ENCODE measurements around the gene OR4C6.

Gene OR4C6

DNA sequence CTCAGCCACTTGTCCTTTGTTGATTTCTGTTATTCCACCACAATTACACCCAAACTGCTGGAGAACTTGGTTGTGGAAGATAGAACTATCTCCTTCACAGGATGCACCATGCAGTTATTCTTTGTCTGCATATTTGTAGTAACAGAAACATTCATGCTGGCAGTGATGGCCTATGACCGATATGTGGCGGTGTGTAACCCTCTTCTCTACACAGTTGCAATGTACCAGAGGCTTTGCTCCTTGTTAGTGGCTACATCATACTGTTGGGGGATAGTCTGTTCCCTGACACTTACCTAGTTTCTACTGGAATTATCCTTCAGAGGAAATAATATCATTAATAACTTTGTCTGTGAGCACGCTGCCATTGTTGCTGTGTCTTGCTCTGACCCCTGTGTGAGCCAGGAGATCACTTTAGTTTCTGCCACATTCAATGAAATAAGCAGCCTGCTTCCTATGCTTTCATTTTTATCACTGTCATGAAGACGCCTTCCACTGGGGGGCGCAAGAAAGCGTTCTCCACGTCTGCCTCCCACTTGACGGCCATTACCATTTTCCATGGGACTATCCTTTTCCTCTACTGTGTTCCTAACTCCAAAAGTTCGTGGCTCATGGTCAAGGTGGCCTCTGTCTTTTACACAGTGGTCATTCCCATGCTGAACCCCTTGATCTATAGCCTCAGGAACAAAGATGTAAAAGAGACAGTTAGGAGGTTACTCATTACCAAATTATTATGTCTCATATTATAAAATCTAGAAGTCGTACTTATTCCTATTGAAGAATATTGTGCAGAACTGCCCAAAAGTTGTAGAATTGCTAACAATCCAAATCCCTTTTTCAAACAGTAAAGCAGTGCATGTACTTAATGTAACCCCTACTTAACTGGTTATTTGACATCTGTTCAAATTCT, 53.2 kb downstream of the OR4C6 start:
- no peaks in the 10 kb centered on the region for H3K36me3 ChIP-seq (ENCODE audit: insufficient read depth)
- TF ChIP-seq, protein P1, sequence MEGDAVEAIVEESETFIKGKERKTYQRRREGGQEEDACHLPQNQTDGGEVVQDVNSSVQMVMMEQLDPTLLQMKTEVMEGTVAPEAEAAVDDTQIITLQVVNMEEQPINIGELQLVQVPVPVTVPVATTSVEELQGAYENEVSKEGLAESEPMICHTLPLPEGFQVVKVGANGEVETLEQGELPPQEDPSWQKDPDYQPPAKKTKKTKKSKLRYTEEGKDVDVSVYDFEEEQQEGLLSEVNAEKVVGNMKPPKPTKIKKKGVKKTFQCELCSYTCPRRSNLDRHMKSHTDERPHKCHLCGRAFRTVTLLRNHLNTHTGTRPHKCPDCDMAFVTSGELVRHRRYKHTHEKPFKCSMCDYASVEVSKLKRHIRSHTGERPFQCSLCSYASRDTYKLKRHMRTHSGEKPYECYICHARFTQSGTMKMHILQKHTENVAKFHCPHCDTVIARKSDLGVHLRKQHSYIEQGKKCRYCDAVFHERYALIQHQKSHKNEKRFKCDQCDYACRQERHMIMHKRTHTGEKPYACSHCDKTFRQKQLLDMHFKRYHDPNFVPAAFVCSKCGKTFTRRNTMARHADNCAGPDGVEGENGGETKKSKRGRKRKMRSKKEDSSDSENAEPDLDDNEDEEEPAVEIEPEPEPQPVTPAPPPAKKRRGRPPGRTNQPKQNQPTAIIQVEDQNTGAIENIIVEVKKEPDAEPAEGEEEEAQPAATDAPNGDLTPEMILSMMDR (conservative IDR thresholded peaks at IDR 0.05; ENCODE audit: low read depth, low read length), result peak; percentile 91
- H3K79me2 ChIP-seq (ENCODE audit: insufficient read depth, low read depth), result no peaks in the 10 kb centered on the region
- no peaks in the 10 kb centered on the region for H3K27me3 ChIP-seq (ENCODE audit: insufficient read depth, low read depth)
- H3K4me1 ChIP-seq (ENCODE audit: low read depth, poor library complexity, severe bottlenecking), result no peaks in the 10 kb centered on the region
- H2AFZ ChIP-seq (ENCODE audit: low read depth), result peak overlapping the region; percentile 45
- H3K27ac ChIP-seq, result no peak overlapping the region
- H3K4me2 ChIP-seq, result no peak overlapping the region
- H4K20me1 ChIP-seq (ENCODE audit: insufficient read depth), result no peaks in the 10 kb centered on the region
- H3K9ac ChIP-seq, result no peak overlapping the region
- H3K4me3 ChIP-seq (IDR thresholded peaks at IDR 0.05; ENCODE audit: insufficient read depth, low read depth, low read length), result no peak overlapping the region

Measured in KMS-11 (cell line).